Myocyte (in vitro differentiated cells): ENCODE results near the gene NID2. TPM values are rescaled to one million over a fixed set of nuclear protein-coding genes. Genes with fewer than 3 reads are reported as not detected.
A peak's percentile ranks its signal among the peaks of the same experiment; 100 is the strongest.

Source experiments
- DNase-seq: peaks from one replicate; pipeline ENCODE4 v3.0.0-alpha.2; 2012; ENCODE audit warnings: low read depth
- total RNA-seq: library from RNA; depleted of rRNA; stranded (reverse); fragments of >200 nt; gene quantifications from 2 replicates; pipeline ENCODE4 v1.2.3, GENCODE V29; 2014

The NID2 gene
- total RNA-seq, 1 donor from 2014 or later: 29.7 TPM

- no peak for DNase-seq
These were observed 42.0 kb downstream of the NID2 start for GRCh38 chr14:52026901-52027300.

- no peak for DNase-seq
These were observed 42.7 kb downstream of the NID2 start for GRCh38 chr14:52026017-52026660.

- DNase-seq: no peak
These were observed 43.5 kb downstream of the NID2 start for GRCh38 chr14:52025310-52025709.

- peak; percentile 75 for DNase-seq
These were observed 45.3 kb downstream of the NID2 start for GRCh38 chr14:52023518-52023917.

- DNase-seq: no peak
These were observed 46.8 kb downstream of the NID2 start for GRCh38 chr14:52021957-52022600.

GRCh38 chr14:52020866-52021717 lies 47.8 kb downstream of the NID2 start:
- DNase-seq: no peak

GRCh38 chr14:52020161-52020714 lies 48.6 kb downstream of the NID2 start:
- DNase-seq: no peak

GRCh38 chr14:52018970-52019369 lies 49.9 kb downstream of the NID2 start:
- no peak for DNase-seq

GRCh38 chr14:52018252-52018651 lies 50.6 kb downstream of the NID2 start:
- DNase-seq: no peak

- no peak for DNase-seq
These were observed 53.3 kb downstream of the NID2 start for GRCh38 chr14:52015411-52016030.

- no peak for DNase-seq
These were observed 54.1 kb downstream of the NID2 start for GRCh38 chr14:52014601-52015267.

- DNase-seq: no peak
These were observed 54.8 kb downstream of the NID2 start for GRCh38 chr14:52013984-52014600.

- DNase-seq: peak; percentile 34
These were observed 56.2 kb downstream of the NID2 start for GRCh38 chr14:52012635-52013034.

GRCh38 chr14:52011523-52011922 lies 57.3 kb downstream of the NID2 start:
- DNase-seq: no peak

GRCh38 chr14:52010173-52010693 lies 58.6 kb downstream of the NID2 start:
- DNase-seq: no peak

GRCh38 chr14:52008136-52008535 lies 60.7 kb downstream of the NID2 start:
- no peak for DNase-seq

- no peak for DNase-seq
These were observed 61.2 kb downstream of the NID2 start for GRCh38 chr14:52007637-52008036.

- no peak for DNase-seq
These were observed 61.6 kb downstream of the NID2 start for GRCh38 chr14:52007211-52007610.

GRCh38 chr14:52006361-52006760 lies 62.5 kb downstream of the NID2 start:
- no peak for DNase-seq

- no peak for DNase-seq
These were observed 63.2 kb downstream of the NID2 start for GRCh38 chr14:52005625-52006024.
